Stimulated activated CD8-positive, alpha-beta memory T cell treated with anti-CD3 and anti-CD28 coated beads, Interleukin-4, amount 100 ng/mL, for 1 hour (primary cell): ENCODE data around the gene CRB1.

ENCODE experiments used
- DNase-seq, 2 donors: peaks; one replicate each; pipeline ENCODE4 v3.0.0-alpha.2; 2020; ENCODE audit warnings: low read depth in 2 of 2, low spot score in 1 of 2

Gene CRB1

GRCh38 chr1:197342669-197343068 lies 74.6 kb downstream of the CRB1 start:
- no peak for DNase-seq

- DNase-seq = no peak
These were observed 75.7 kb downstream of the CRB1 start for GRCh38 chr1:197343663-197344273.

GRCh38 chr1:197351821-197352440 lies 83.9 kb downstream of the CRB1 start:
- DNase-seq = no peak

GRCh38 chr1:197355248-197355995 lies 87.4 kb downstream of the CRB1 start:
- no peak for DNase-seq

GRCh38 chr1:197356723-197357533 lies 88.9 kb downstream of the CRB1 start:
- no peak for DNase-seq

GRCh38 chr1:197358959-197359358 lies 90.9 kb downstream of the CRB1 start:
- DNase-seq = no peak

GRCh38 chr1:197360068-197360467 lies 92.0 kb downstream of the CRB1 start:
- no peak for DNase-seq

GRCh38 chr1:197362871-197363270 lies 94.8 kb downstream of the CRB1 start:
- no peak for DNase-seq

GRCh38 chr1:197363855-197364254 lies 95.8 kb downstream of the CRB1 start:
- no peak for DNase-seq

- no peak for DNase-seq
These were observed 98.9 kb downstream of the CRB1 start for GRCh38 chr1:197366996-197367395.

- no peak for DNase-seq
These were observed 99.6 kb downstream of the CRB1 start for GRCh38 chr1:197367627-197368026.

GRCh38 chr1:197374428-197374827 lies 106.4 kb downstream of the CRB1 start:
- no peak for DNase-seq

- no peak for DNase-seq
These were observed 116.4 kb downstream of the CRB1 start for GRCh38 chr1:197384471-197384870.

GRCh38 chr1:197388801-197389200 lies 120.7 kb downstream of the CRB1 start:
- no peak for DNase-seq

- DNase-seq = no peak
These were observed 122.8 kb downstream of the CRB1 start for GRCh38 chr1:197390856-197391255.

- DNase-seq = no peak
These were observed 123.5 kb downstream of the CRB1 start for GRCh38 chr1:197391303-197392226.

- DNase-seq = no peak
These were observed 124.5 kb downstream of the CRB1 start for GRCh38 chr1:197392541-197392940.

GRCh38 chr1:197393105-197393504 lies 125.1 kb downstream of the CRB1 start:
- no peak for DNase-seq

- no peak for DNase-seq
These were observed 125.7 kb downstream of the CRB1 start for GRCh38 chr1:197393772-197394171.

- no peak for DNase-seq
These were observed 127.0 kb downstream of the CRB1 start for GRCh38 chr1:197394831-197395608.
